Keratinocyte (primary cell): ENCODE results near the gene PROM1.

Experiments
- CTCF ChIP-seq, 3 experiments: IDR thresholded peaks in 1 of 3; conservative IDR thresholded peaks in 1 of 3; optimal IDR thresholded peaks in 1 of 3; 2 replicates in 2 of 3; 3 replicates in 1 of 3; pipeline versions ENCODE3 to v1.5.1; 2011; ENCODE audit warnings: low read length in 3 of 3, mild to moderate bottlenecking in 3 of 3, moderate library complexity in 2 of 3, control low read depth in 1 of 3, inconsistent platforms in 1 of 3; ENCODE audit not compliant: insufficient read depth in 2 of 3; ENCODE audit errors: extremely low read depth in 1 of 3
- EZH2 ChIP-seq: IDR thresholded peaks from one replicate; pipeline ENCODE4 v1.6.1; 2012; ENCODE audit warnings: inconsistent platforms, mild to moderate bottlenecking, low read length, moderate library complexity

GRCh38 chr4:15945516-15945915 is 138.3 kb downstream of the PROM1 start:
- TF ChIP-seq CTCF (optimal IDR thresholded peaks at IDR 0.05 in 1 of 3, IDR thresholded peaks at IDR 0.05 in 1 of 3, conservative IDR thresholded peaks at IDR 0.05 in 1 of 3; ENCODE audit: extremely low read depth in 1 of 3, insufficient read depth in 2 of 3, low read length in 3 of 3) (no peak), EZH2 (no peak)
